Caco-2 (cell line): ENCODE data around the gene BTBD16. TPM values are rescaled to one million over a fixed set of nuclear protein-coding genes. Genes with fewer than 3 reads are reported as not detected.

Source experiments
- BruUV-seq: library from RNA; stranded (reverse); fragments of 400-500 nt; replicated peaks from 2 replicates; lab custom pipeline; 2021; lab: Mats Ljungman, UMichigan
- CTCF ChIA-PET: fragments of 300-600 bp; sonication (Branson Sonifier 250); formaldehyde crosslinking; loops from one replicate; lab custom pipeline; 2022; ENCODE audit warnings: antibody characterized with exemption; lab: Charles Lee
- POLR2A ChIA-PET: fragments of 300-600 bp; sonication (Branson Sonifier 250); formaldehyde crosslinking; loops from one replicate; lab custom pipeline; 2022; ENCODE audit warnings: antibody characterized with exemption; lab: Charles Lee
- DNase-seq, 2 experiments: peaks; one replicate each; pipeline versions ENCODE4 v3.0.0 to v3.0.0-alpha.2; 2020 to 2022
- H3K27me3 ChIP-seq: replicated peaks from 2 replicates; pipeline ENCODE4 v1.6.0; 2011; ENCODE audit warnings: low read length; ENCODE audit not compliant: control insufficient read depth, insufficient read depth
- H3K36me3 ChIP-seq: 2 replicates; pipeline ENCODE4 v1.5.1; 2011; ENCODE audit warnings: low read length; ENCODE audit not compliant: control insufficient read depth, insufficient read depth
- H3K4me1 ChIP-seq: fragments of 250-450 bp; sonication (Bioruptor Pico); 2 replicates; pipeline ENCODE4 v1.5.1; 2020; ENCODE audit warnings: mild to moderate bottlenecking
- H3K4me3 ChIP-seq: 2 replicates; pipeline ENCODE4 v1.5.1; 2011; ENCODE audit warnings: low read depth, mild to moderate bottlenecking, control low read depth, low read length
- H3K9me3 ChIP-seq: fragments of 250-450 bp; sonication (Bioruptor Pico); 2 replicates; pipeline ENCODE4 v1.5.1; 2020; ENCODE audit warnings: mild to moderate bottlenecking, moderate library complexity
- H3K27ac Mint-ChIP-seq: one replicate; pipeline ENCODE4 v1.8.0; 2022; ENCODE audit warnings: mixed read lengths; ENCODE audit not compliant: unreplicated experiment
- H3K27me3 Mint-ChIP-seq: one replicate; pipeline ENCODE4 v1.8.0; 2022; ENCODE audit warnings: mixed read lengths; ENCODE audit not compliant: insufficient read depth, unreplicated experiment
- H3K36me3 Mint-ChIP-seq: one replicate; pipeline ENCODE4 v1.8.0; 2022; ENCODE audit warnings: mild to moderate bottlenecking, mixed read lengths; ENCODE audit not compliant: insufficient read depth, unreplicated experiment
- H3K4me1 Mint-ChIP-seq: one replicate; pipeline ENCODE4 v1.8.0; 2022; ENCODE audit warnings: low read depth, mixed read lengths; ENCODE audit not compliant: unreplicated experiment
- H3K4me3 Mint-ChIP-seq: one replicate; pipeline ENCODE4 v1.8.0; 2022; ENCODE audit warnings: mild to moderate bottlenecking, moderate library complexity, mixed read lengths; ENCODE audit not compliant: unreplicated experiment
- H3K9me3 Mint-ChIP-seq: one replicate; pipeline ENCODE4 v1.8.0; 2022; ENCODE audit warnings: mixed read lengths; ENCODE audit not compliant: unreplicated experiment
- intact Hi-C: fragments of 100-400 bp; cut with micrococcal nuclease; formaldehyde crosslinking; loops from one replicate; pipeline ENCODE4 v1.10.0; 2022; ENCODE audit not compliant: unreplicated experiment
- total RNA-seq: library from RNA; stranded (reverse); gene quantifications from 2 replicates; pipeline ENCODE4 v1.2.3, GENCODE V29; 2022
- TF ChIP-seq, protein P1 (sequence below), 2 experiments: fragments of 200-600 bp in 1 of 2; IDR thresholded peaks; 1 replicate in 1 of 2; 2 replicates in 1 of 2; pipeline versions ENCODE4 v1.5.1 to v1.8.0; 2011 to 2022; ENCODE audit warnings: antibody characterized with exemption in 1 of 2, control low read depth in 1 of 2, inconsistent platforms in 1 of 2, low read depth in 1 of 2, low read length in 1 of 2, mild to moderate bottlenecking in 1 of 2, moderate library complexity in 1 of 2; ENCODE audit not compliant: insufficient read depth in 1 of 2, severe bottlenecking in 1 of 2, unreplicated experiment in 1 of 2

Gene BTBD16
- total RNA-seq, 1 experiment from 2014 or later, result not detected

DNA sequence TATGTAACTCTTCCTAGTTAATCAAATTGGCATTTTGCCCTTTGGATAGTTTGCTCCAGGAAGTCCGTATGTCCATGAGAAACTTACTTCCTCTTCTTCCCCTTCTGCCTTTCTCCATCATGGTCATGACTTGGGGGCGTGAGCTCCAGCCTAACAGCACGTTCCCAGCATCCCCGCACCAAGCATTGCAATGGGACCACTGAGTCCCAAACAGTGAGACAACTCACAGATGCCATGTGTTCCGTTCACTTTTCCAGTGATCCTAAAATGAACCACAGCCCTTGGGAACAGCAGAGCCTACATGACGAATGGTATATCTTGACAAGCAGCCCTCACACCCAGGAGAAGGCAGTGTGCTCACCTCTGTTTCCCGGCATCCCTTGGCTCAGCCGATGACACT, 10.7 kb downstream of the BTBD16 start:
- DNase-seq, result no peak
- ChIA-PET CTCF (no interaction called here), POLR2A (no interaction called here)
- TF ChIP-seq, protein P1, sequence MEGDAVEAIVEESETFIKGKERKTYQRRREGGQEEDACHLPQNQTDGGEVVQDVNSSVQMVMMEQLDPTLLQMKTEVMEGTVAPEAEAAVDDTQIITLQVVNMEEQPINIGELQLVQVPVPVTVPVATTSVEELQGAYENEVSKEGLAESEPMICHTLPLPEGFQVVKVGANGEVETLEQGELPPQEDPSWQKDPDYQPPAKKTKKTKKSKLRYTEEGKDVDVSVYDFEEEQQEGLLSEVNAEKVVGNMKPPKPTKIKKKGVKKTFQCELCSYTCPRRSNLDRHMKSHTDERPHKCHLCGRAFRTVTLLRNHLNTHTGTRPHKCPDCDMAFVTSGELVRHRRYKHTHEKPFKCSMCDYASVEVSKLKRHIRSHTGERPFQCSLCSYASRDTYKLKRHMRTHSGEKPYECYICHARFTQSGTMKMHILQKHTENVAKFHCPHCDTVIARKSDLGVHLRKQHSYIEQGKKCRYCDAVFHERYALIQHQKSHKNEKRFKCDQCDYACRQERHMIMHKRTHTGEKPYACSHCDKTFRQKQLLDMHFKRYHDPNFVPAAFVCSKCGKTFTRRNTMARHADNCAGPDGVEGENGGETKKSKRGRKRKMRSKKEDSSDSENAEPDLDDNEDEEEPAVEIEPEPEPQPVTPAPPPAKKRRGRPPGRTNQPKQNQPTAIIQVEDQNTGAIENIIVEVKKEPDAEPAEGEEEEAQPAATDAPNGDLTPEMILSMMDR (IDR thresholded peaks at IDR 0.05; ENCODE audit: insufficient read depth in 1 of 2, low read depth in 1 of 2, low read length in 1 of 2, severe bottlenecking in 1 of 2, unreplicated experiment in 1 of 2), result no peak
- Histone ChIP-seq H3K4me1 (peaks cover 9% of the 10 kb centered on the region), H3K4me3 (no peak overlapping the region), H3K36me3 (no peaks in the 10 kb centered on the region), H3K9me3 (no peaks in the 10 kb centered on the region), H3K27me3 (no peaks in the 10 kb centered on the region)
- Mint-ChIP-seq H3K4me1 (no peaks in the 10 kb centered on the region), H3K27ac (no peak overlapping the region), H3K36me3 (peaks cover 8% of the 10 kb centered on the region), H3K9me3 (no peaks in the 10 kb centered on the region), H3K27me3 (no peaks in the 10 kb centered on the region), H3K4me3 (no peak overlapping the region)
- BruUV-seq, result no TSS peak
- intact Hi-C loops, result no loop called here

DNA sequence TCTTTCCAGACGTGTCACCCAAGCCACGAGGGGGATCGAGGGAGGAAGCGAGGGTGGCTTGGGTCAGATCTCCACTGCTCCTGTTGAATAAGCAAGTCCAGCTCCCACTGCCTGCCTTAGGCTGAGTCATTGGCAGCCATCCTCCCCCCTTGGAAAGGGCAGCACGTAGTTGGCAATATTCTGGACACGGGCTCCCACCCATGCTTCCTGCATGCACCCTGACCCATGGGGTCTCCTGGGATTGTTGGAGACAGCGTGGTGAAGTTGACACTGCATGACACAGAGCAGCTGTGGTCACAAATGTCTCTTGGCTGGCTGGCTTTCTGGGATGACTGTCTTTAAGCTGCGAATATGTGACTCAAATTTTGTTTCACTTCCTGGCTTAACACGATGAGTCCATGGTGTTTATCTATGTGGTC, 11.2 kb downstream of the BTBD16 start:
- no TSS peak for BruUV-seq
- H3K36me3 ChIP-seq, result no peaks in the 10 kb centered on the region
- ChIA-PET CTCF (no interaction called here), POLR2A (no interaction called here)
- Mint-ChIP-seq H3K4me3 (no peak overlapping the region), H3K4me1 (no peaks in the 10 kb centered on the region), H3K27ac (no peak overlapping the region), H3K9me3 (no peaks in the 10 kb centered on the region), H3K36me3 (peaks cover 8% of the 10 kb centered on the region), H3K27me3 (no peaks in the 10 kb centered on the region)
- TF ChIP-seq, protein P1 (IDR thresholded peaks at IDR 0.05; ENCODE audit: insufficient read depth in 1 of 2, low read depth in 1 of 2, low read length in 1 of 2, severe bottlenecking in 1 of 2, unreplicated experiment in 1 of 2), result no peak
- no peak overlapping the region for H3K4me3 ChIP-seq
- H3K27me3 ChIP-seq, result no peaks in the 10 kb centered on the region
- H3K4me1 ChIP-seq, result peaks cover 5% of the 10 kb centered on the region
- DNase-seq, result no peak
- H3K9me3 ChIP-seq, result no peaks in the 10 kb centered on the region
- intact Hi-C loops, result no loop called here

DNA sequence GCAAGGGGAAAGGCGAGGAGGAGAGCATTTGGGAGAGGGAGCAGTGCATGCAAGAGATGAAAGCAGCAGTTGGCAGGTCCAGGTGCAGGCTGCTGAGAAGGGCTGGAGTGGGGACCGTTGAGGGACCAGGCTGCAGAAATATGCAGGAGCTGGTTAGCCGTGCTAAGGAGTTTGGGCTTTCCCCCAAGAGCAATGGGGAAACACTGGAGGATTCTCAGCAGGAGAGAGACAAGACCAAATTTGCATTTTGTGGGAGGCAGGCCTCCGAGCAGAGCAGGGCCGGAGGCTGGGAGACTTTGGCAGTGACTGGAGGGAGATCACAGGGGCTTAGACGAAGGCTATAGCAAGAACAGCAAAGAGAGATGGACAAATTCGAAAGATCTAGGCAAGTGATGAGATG, 11.8 kb downstream of the BTBD16 start:
- Mint-ChIP-seq H3K4me3 (no peak overlapping the region), H3K9me3 (no peaks in the 10 kb centered on the region), H3K36me3 (peaks cover 8% of the 10 kb centered on the region), H3K27ac (no peak overlapping the region), H3K27me3 (no peaks in the 10 kb centered on the region), H3K4me1 (no peaks in the 10 kb centered on the region)
- Histone ChIP-seq H3K36me3 (no peaks in the 10 kb centered on the region), H3K27me3 (no peaks in the 10 kb centered on the region), H3K9me3 (no peaks in the 10 kb centered on the region), H3K4me3 (no peak overlapping the region), H3K4me1 (no peaks in the 10 kb centered on the region; the same call in 1 of the 2 replicates)
- intact Hi-C loops, result no loop called here
- no peak for DNase-seq
- TF ChIP-seq, protein P1 (IDR thresholded peaks at IDR 0.05; ENCODE audit: insufficient read depth in 1 of 2, low read depth in 1 of 2, low read length in 1 of 2, severe bottlenecking in 1 of 2, unreplicated experiment in 1 of 2), result no peak
- ChIA-PET POLR2A (no interaction called here), CTCF (no interaction called here)
- no TSS peak for BruUV-seq
